GM23248 (cell line): ENCODE results near the gene GRID2.

Source experiments
- EZH2 ChIP-seq: fragments of 200-600 bp; sonication (generic); IDR thresholded peaks from 2 replicates; pipeline ENCODE4 v1.6.1; 2018; ENCODE audit warnings: antibody characterized with exemption, mild to moderate bottlenecking; ENCODE audit not compliant: insufficient read depth, poor library complexity, severe bottlenecking
- EZH2phosphoT487 ChIP-seq: fragments of 200-600 bp; sonication (generic); IDR thresholded peaks from 2 replicates; pipeline ENCODE4 v1.6.1; 2018; ENCODE audit warnings: antibody characterized with exemption, moderate library complexity, mild to moderate bottlenecking, low read depth; ENCODE audit not compliant: insufficient read depth

GRCh38 chr4:92279296-92279695 is 24.5 kb upstream of the GRID2 start:
- no peak for TF ChIP-seq EZH2
- TF ChIP-seq EZH2phosphoT487, result no peak
